HG02870 (cell line): ENCODE measurements around the gene PAX2.

Experiments
- ATAC-seq: cut with Tn5 transposase; IDR thresholded peaks from one replicate; pipeline ENCODE4 v1.9.1; 2021; ENCODE audit warnings: mild to moderate bottlenecking, moderate library complexity; ENCODE audit not compliant: unreplicated experiment

PAX2 gene

DNA sequence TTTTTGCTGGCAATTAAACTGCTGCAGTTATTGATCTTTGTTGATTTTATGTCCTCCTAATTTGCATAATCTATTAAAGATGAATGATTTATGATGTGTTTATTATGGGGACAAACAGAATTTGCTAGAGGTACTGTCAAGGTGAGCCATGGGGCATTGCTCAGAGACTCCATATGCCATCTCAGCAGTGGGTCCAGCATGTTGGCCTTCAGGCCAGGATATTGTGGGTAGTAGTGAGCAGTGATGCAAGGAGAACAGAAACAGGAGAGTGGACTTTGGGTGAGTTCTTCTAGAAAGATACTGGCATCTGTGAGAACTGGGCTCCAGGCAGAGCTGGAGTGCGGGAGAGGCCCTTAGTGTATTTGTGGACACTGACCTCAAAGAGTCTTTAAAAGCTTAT lies 65.9 kb downstream of the PAX2 start:
- ATAC-seq = no peak

DNA sequence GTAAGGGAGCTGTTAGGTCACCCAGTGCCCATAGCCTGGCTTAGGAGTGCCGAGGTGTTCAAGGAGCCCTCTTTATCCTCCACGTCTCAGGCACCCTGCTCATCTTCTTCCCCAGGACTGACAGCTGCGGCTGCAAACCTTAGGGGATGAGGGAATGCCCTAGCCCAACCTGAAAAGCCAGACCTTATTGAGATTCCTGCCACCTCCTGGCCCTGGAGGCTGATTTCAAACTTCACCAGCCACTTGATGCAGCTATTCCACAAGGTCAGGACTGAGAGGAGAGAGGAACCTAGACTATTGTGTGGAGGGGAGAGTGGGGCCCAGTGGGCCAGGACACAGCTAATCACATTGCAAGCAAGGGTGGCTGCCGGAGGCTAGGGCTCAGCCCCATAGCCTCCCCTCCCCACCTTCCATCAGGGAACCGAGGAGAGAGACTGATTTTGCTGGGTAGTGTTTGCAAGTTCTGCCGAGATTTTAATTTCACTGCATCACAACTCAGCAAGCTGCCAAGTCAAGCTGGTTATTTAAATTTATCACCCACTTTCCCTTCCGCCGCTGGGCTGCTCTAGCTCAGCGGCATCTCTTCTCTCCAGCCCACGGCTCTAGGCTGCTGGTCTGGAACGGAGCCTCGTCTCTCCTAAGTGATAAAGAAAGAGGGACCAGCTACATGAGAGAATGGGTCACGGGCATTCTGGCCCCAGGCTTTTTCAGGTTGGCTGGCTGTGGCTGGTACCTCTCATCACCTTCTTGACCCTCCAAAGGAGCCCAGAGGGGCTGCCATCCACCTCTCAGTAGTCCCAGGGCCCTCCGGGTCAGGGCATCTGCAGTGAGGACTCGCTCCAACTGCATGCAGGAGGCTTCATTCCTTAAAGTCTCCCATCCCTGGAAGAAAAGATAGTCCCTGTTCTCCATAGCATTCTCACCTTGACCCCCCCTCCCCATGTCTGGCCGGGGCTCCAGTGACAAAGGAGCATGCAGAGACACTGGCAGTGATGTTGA lies 66.7 kb downstream of the PAX2 start:
- ATAC-seq = no peak

DNA sequence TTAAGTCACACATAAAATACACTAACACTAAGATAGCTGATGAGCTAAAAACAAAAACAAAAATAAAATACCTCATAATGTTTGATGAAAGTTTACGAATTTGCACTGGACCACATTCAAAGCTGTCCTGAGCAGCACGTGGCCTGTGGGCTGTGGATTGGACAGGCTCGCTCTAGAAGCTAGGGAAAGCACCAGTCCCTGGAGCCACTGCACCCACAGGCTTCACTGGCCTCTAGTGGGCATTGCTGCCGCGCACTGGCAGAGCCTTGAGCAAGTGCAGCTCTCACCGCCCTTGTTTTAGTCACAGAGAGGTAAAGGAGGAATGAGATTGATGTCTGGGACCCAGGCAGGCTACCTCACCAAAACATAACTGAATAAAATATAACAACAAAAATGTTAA lies 67.6 kb downstream of the PAX2 start:
- ATAC-seq = no peak

DNA sequence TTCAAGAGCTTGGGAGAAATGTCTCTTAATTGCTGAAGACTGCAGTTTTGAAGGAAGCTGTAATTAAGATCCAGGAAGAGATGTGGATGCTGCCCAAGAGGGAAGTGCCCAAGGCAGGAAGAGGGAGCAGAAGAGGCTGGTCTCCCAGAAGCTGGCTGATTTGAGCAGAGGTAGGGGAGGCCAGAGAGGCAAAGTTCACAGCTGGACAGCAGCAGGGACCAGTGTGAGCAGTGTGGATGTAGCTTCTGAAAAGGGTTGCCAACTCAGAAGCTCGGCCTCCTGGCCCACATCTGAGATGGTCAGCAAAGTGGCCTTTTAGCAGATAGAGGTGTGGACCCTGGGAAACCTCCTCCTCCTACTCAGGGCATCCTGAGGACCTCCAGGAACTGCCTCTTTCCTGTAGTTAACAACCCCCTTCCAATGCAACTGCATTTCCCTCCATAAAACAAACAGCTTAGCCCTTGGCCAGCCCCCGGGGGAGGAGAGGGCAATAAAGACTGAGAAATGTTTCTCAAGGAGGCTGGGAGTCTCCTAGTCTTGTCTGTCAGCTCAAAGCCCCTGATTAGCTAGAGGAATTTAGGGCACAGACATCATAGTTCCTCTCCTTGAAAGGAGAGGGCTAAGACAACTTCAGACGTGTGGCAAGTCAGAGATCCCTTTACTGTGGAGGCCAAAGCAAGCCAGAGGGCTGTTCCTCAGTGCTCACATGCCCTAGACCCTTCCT lies 69.5 kb downstream of the PAX2 start:
- ATAC-seq = no peak

DNA sequence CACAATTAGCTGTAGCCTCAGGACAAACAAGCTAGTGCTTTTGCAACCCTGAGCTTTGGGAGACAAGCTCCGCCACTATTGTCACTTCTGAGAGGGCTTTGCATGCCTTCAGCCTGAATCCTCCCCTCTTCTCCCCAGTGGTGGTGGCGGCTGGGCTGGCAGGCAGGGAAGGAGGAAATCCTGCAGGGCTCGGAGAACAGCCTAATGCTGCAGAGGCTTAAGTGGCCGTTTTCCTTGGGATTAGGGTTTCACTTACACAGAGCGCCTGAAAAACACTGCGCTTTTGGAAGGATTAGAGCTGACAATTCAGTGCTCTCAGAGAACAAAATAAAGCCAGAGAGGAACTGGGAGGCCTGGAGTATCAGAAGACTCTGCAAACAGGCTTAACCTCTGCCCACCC lies 71.3 kb downstream of the PAX2 start:
- ATAC-seq = no peak

DNA sequence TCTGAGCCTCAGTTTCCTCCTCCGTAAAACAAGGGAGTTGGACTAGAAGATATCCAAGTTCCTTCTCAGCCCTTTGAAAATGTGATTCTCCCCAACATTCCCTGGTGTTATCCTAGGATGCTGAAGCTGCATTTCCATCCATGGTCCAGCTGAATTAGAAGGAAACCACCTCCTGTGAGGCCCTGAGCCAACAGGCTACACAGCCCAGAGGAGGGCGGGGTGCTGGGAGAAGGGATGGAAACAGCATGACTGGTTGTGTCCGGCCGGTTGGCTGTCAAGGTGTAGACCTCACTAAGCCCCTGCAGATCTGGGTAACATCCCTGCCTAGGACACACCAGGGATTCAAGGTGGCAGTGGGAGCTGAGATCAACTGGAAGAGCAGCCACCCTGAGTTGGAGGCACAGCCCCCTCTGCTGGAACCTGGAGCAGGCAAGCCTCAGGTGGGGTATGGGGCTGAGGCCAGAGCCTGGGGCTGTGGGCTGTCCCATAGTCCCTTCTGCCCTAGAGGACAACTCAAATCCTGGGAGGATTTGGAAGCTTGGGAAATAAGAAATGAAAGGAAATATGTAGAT lies 72.0 kb downstream of the PAX2 start:
- no peak for ATAC-seq

DNA sequence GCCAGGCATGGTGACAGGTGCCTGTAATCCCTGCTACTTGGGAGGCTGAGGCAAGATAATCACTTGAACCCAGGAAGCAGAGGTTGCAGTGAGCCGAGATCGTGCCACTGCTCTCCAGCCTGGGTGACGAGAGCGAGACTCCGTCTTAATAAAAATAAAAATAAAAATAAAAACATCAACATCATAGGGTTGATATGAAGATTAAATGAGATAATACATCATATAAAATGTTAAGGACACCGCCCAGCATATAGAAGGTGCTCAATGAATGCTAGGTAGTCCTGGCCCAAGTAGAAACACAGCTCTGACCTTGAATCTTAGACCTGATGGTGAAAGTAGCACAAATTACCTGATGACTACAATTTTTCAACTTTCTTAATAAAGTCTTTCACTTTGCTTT lies 74.0 kb downstream of the PAX2 start:
- no peak for ATAC-seq

DNA sequence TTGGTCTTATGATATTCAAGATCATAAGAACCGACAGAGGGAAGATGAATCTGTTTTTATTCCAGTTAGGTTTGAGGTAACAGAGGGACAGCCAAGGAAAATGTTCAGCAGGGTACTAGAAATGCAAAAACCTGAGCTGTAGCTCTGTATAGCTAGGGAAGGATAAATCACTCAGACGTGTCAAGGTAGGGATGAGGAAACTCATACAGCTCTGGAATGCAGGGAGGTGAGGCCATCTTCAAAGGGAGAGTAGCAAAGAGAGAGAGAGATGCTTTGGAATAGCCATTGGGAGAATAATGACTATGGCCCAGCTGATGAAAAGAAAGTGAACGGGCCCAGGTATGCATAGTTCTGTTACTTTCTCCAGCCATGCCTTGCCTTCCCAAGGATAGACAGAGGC lies 77.8 kb downstream of the PAX2 start:
- ATAC-seq = no peak

DNA sequence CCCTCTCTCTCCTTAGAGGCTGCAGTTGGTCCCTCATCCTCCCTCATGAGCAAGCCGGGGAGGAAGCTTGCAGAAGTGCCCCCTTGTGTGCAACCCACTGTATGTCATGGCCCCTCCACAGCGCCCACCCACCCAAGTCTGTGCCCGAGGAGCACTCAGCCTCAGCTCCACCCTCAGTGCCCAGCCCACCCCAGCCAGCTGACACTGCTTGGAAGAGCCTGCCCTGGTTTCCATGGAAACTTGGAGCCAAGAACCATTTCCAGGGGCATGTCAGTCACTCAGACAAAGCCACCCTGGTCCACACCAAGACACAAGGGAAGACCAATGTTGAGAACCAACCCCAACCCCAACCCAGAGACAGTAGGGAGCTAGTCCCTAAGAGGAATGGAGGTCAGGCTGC lies 79.5 kb downstream of the PAX2 start:
- no peak for ATAC-seq

DNA sequence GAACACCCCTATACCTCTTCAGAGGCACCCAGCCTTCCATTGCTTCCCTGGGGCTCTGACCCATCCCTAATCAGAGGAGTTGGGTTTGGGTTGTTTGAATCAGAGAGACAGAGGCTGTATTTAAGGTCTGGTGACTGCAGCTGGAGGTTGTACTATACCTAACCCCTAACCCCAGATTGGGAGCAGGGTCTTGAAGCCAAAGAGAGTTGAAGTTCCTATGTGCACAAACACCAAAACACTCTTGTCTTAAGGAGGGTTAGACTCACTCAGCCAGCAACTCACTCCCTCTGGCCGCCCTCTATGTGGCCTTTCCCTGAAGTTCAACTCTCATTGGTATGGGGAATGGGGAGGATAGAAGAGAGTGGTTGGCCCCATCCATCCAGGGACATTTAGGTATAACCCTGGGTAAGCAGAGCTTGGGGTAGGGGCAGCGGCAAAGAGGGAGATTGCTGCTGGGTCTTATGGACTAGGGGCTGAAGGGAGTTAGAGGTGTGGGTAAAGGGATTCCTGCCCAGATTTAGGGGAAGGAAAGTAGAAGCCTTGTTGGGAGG lies 80.0 kb downstream of the PAX2 start:
- ATAC-seq = no peak

DNA sequence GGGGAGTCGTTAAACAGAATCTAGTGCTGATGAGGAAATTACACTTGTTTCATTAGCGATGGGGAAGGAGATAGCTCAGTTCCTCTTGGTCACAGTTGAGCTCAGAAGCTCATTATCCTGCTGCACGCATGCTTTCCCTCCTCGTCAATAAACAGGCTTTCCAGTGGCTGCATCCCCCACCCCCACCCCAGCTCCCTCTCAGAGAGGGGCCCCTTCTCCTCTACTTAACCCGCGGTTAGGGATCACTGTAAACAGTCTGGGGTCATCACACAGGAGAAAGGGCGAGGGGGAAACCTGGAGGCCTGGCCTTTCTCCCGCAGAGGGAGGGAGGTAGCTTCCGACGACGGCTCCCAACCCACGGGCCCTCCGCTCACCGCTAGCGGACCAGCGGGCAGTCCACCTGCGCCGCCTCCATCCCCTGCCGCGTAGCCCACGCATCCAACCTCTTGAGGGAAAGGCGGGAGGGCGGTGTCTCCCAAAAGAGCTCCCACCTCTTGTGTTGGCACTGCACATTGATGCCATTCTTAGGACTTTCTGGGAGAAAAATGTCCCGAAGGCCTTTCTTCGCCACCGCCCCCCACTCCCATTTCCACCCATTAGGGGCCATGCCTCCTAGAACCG lies 80.8 kb downstream of the PAX2 start:
- no peak for ATAC-seq

DNA sequence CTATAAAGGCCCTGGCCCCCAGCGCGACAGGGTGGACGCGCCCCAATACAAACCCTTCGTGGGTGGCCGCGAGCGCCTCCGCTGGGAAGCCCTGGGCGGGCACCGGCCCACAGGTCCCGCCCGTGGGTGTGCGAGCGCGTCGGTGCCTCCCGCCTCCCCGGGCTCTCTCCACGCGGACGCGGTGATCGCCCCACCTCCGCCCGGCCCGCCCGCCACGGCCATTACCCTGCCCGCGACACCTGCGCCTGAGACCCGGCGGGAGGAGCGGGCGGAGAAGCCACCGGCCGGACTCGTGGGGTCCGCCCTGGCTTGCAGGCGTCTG lies 81.2 kb downstream of the PAX2 start:
- no peak for ATAC-seq

DNA sequence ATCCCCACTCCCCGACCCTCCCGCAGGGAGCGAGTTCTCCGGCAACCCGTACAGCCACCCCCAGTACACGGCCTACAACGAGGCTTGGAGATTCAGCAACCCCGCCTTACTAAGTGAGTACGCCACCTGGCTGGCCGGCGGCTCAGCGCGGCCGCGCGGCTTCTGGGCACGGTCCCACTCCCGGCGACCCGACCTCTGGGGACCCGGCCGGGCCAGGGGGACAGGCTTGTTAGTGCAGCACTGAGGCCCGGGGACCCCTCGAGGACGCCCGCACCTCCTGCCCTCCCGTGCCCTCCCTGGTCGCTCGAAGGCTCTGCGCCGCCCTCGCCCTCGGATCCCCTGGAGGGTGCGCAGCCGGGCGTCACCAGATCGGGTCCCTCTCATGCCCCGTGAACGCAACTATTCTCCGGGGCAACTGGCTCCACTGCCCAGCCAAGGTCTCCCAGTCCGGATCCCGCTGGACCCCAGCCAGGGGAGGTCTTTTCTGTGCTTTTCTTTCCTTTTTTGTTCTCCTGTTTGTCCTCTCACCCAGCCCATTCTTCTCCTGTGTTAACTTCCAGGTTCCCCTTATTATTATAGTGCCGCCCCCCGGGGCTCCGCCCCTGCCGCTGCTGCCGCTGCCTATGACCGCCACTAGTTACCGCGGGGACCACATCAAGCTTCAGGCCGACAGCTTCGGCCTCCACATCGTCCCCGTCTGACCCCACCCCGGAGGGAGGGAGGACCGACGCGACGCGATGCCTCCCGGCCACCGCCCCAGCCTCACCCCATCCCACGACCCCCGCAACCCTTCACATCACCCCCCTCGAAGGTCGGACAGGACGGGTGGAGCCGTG lies 81.8 kb downstream of the PAX2 start:
- no peak for ATAC-seq

DNA sequence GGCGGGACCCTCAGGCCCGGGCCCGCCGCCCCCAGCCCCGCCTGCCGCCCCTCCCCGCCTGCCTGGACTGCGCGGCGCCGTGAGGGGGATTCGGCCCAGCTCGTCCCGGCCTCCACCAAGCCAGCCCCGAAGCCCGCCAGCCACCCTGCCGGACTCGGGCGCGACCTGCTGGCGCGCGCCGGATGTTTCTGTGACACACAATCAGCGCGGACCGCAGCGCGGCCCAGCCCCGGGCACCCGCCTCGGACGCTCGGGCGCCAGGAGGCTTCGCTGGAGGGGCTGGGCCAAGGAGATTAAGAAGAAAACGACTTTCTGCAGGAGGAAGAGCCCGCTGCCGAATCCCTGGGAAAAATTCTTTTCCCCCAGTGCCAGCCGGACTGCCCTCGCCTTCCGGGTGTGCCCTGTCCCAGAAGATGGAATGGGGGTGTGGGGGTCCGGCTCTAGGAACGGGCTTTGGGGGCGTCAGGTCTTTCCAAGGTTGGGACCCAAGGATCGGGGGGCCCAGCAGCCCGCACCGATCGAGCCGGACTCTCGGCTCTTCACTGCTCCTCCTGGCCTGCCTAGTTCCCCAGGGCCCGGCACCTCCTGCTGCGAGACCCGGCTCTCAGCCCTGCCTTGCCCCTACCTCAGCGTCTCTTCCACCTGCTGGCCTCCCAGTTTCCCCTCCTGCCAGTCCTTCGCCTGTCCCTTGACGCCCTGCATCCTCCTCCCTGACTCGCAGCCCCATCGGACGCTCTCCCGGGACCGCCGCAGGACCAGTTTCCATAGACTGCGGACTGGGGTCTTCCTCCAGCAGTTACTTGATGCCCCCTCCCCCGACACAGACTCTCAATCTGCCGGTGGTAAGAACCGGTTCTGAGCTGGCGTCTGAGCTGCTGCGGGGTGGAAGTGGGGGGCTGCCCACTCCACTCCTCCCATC lies 82.7 kb downstream of the PAX2 start:
- ATAC-seq = no peak

DNA sequence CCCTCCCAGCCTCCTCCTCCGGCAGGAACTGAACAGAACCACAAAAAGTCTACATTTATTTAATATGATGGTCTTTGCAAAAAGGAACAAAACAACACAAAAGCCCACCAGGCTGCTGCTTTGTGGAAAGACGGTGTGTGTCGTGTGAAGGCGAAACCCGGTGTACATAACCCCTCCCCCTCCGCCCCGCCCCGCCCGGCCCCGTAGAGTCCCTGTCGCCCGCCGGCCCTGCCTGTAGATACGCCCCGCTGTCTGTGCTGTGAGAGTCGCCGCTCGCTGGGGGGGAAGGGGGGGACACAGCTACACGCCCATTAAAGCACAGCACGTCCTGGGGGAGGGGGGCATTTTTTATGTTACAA lies 83.3 kb downstream of the PAX2 start:
- ATAC-seq = no peak

DNA sequence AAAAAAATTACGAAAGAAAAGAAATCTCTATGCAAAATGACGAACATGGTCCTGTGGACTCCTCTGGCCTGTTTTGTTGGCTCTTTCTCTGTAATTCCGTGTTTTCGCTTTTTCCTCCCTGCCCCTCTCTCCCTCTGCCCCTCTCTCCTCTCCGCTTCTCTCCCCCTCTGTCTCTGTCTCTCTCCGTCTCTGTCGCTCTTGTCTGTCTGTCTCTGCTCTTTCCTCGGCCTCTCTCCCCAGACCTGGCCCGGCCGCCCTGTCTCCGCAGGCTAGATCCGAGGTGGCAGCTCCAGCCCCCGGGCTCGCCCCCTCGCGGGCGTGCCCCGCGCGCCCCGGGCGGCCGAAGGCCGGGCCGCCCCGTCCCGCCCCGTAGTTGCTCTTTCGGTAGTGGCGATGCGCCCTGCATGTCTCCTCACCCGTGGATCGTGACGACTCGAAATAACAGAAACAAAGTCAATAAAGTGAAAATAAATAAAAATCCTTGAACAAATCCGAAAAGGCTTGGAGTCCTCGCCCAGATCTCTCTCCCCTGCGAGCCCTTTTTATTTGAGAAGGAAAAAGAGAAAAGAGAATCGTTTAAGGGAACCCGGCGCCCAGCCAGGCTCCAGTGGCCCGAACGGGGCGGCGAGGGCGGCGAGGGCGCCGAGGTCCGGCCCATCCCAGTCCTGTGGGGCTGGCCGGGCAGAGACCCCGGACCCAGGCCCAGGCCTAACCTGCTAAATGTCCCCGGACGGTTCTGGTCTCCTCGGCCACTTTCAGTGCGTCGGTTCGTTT lies 83.9 kb downstream of the PAX2 start:
- ATAC-seq = no peak

DNA sequence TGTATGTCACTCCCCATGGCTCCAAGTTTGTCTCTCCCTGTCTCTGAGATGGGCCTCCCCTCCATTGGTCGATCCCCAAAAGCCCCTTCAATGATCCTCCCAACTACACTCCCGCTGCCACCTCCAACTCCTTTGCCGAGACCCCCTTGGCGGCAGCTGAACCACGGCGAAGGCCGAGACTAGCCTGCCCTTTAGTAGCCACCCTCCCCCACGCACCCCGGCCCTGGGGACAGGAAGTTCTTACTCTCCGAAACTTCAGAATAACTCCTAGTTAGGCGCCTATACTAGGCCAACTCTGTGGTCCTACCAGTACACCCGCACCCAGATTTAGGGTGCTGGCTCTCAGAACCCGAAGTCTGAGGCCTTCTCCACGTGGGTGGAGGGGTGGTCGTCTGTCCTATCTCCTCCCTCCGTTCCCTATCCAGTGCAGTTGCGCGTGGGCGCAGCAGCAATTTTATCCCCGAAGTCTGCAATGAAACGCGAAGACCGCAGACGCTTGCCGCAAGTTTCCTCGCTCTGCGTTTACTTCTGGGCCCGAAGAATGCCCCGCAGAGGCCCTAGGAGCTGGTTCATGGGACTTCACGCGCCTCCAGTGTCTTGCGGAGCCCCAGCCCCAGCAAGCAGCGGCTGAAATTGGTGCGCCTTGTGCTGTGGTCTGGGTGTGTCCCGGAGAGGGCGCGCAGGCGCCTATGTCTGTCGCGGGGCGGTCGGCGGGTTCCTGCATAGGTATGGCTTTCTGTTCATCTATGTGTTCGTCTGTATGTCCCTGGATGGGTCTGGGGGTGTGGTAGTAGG lies 84.7 kb downstream of the PAX2 start:
- ATAC-seq = no peak

DNA sequence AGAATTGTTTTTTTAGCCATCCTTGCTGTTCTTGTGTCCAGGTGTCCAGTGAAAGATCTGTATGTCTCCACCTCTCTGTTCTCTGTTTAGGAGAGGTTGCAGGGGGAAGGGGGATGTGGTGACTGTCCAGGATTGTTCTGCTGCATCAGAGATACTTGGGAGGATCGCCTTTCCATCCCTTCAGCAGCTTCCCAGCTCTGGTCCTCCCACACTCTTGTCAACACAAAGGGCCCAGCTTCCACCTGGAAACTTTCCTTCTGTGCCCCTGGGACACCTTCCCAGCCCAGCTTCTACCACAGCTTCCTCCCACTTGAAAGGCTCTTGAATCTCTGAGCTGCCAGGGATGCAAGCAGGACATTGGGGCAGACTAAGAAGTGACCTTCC lies 85.3 kb downstream of the PAX2 start:
- no peak for ATAC-seq
